Esophagus squamous epithelium (tissue), 4 donors: ENCODE measurements around the gene AQP9.

Experiments
- POLR2A ChIP-seq, 4 donors: fragments of 450-650 bp; IDR thresholded peaks; one replicate each; pipeline ENCODE4 v1.6.1; 2017; ENCODE audit warnings: antibody characterized with exemption in 4 of 4, mild to moderate bottlenecking in 4 of 4, moderate library complexity in 3 of 4
- TF ChIP-seq, protein P1 (sequence below), 6 experiments: fragments of 450-650 bp in 4 of 6; fragments of 200-600 bp in 2 of 6; sonication (generic) in 2 of 6; IDR thresholded peaks; one replicate each; pipeline ENCODE4 v1.5.1; 2016 to 2019; ENCODE audit warnings: antibody characterized with exemption in 6 of 6, mild to moderate bottlenecking in 4 of 6, moderate library complexity in 4 of 6

DNA sequence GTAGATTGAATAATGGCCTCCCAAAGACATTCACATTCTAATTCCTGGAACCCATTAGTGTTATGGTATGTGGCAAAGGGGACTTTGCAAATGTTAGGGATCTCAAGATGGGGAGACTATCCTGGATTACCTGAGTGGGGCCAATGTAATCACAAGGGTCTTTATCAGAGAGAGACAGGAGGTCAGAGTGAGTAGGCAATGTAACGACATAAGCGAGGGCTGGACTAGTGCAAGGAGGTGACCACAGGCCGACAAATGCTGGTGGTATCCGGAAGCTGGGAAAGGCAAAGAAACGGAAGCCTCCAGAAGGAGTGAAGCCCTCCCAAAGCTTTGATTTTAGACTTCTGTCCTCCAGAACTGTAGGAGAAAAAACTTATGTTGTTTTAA is 26.5 kb upstream of the AQP9 start:
- TF ChIP-seq, protein P1, sequence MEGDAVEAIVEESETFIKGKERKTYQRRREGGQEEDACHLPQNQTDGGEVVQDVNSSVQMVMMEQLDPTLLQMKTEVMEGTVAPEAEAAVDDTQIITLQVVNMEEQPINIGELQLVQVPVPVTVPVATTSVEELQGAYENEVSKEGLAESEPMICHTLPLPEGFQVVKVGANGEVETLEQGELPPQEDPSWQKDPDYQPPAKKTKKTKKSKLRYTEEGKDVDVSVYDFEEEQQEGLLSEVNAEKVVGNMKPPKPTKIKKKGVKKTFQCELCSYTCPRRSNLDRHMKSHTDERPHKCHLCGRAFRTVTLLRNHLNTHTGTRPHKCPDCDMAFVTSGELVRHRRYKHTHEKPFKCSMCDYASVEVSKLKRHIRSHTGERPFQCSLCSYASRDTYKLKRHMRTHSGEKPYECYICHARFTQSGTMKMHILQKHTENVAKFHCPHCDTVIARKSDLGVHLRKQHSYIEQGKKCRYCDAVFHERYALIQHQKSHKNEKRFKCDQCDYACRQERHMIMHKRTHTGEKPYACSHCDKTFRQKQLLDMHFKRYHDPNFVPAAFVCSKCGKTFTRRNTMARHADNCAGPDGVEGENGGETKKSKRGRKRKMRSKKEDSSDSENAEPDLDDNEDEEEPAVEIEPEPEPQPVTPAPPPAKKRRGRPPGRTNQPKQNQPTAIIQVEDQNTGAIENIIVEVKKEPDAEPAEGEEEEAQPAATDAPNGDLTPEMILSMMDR (IDR thresholded peaks at IDR 0.05), result no peak
- TF ChIP-seq POLR2A (IDR thresholded peaks at IDR 0.05), result no peak
